ENCODE measurements around the gene ZIC4. TPM values are rescaled to one million over a fixed set of nuclear protein-coding genes. Genes with fewer than 3 reads are reported as not detected.

The ZIC4 gene
- total RNA-seq (not detected), total RNA-seq (0 to 0.09 (median 0) reads per million in 29 experiments)
- not detected for total RNA-seq (2013)

DNA sequence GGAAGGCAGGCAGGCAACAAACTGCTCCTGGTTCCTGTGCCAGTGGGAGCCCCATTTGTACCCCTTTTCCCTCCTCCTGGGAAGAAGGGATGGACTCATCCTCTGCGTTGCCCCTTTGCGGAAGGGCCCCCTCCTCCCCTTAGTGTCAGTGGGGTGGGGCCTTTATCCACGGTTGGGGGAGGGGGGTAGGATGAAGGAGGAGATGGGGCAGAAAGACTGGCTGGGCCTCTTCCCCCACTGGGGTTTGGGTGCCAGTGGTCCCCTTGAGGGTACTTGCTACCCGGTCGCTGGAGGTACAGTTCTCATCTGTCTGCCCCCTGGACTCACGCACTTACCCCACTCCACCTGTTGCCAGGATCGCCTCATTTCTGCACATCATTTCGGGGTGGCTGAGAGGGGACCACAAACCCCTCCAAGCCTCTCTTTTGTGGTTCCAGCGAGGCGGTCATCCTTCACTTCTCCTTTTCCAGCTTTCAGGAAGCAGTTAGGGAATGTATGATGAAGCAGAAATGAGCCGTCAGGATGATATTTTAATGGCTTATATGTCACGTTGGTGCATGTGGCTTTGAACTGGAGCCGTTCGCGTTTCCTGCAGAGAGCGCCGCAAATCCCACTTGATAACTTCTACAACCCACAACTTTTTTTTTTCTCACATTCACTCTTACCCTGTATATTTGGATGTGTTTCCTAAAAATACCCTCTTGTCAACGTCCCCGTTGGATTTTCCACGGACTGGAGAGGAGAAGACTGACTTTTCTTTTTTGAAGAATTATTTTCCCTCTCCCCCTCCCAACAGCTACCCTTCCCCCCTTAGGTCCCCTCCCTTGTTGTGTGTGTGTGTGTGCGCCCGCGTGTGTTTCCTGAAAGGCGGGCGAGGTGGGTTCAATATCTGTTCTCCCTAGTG, at the start of gene ZIC4:
Gene ZIC4 (minus strand): TSS at position 516 of the 904 bp plus-strand sequence. CDS start 3,746 bp downstream, outside the sequence.
- peaks cover 0 to 20% of the 10 kb centered on the region in 2 experiments for H3K4me1 ChIP-seq (ENCODE audit: control insufficient read depth in 1 of 2, extremely low read depth in 1 of 2, insufficient read depth in 2 of 2, low read length in 2 of 2)
- no peak within 1 kb of the TSS for H3K27ac Mint-ChIP-seq
- H3K27ac ChIP-seq (ENCODE audit: low read length), result no peak within 1 kb of the TSS
- H3K36me3 ChIP-seq (ENCODE audit: control insufficient read depth in 2 of 2, extremely low read depth in 1 of 2, insufficient read depth in 1 of 2, low read length in 1 of 2), result no peaks in the 10 kb centered on the region
- H3K27me3 Mint-ChIP-seq, result peaks cover 58 to 79% of the 10 kb centered on the region in 2 donors
- H3K27me3 ChIP-seq (replicated peaks in 1 of 2; ENCODE audit: control insufficient read depth in 2 of 2, extremely low read depth in 1 of 2, insufficient read depth in 2 of 2, low read length in 1 of 2), result peaks cover 25 to 76% of the 10 kb centered on the region in 2 experiments
- CTCF ChIA-PET, result no interaction called here
- DNase-seq, result no peak
- no peak for ATAC-seq (replicated peaks in 1 of 4)
- no peak within 1 kb of the TSS for H3K4me3 Mint-ChIP-seq
- H3K9me3 ChIP-seq, result no peaks in the 10 kb centered on the region
- peaks cover 18 to 24% (median 23%) of the 10 kb centered on the region in 3 donors for H3K4me1 Mint-ChIP-seq
- POLR2A ChIA-PET, result no interaction called here
- H3K4me3 ChIP-seq (ENCODE audit: control insufficient read depth in 1 of 2, extremely low read depth in 1 of 2, low read length in 1 of 2), result no peak within 1 kb of the TSS
- no peaks in the 10 kb centered on the region for H3K36me3 Mint-ChIP-seq
- WGBS (ENCODE audit: insufficient coverage), result no CpG with 5 or more reads among the region's 25 CpGs
- H3K9me3 Mint-ChIP-seq, result peaks cover 0 to 14% (median 9%) of the 10 kb centered on the region in 3 donors

DNA sequence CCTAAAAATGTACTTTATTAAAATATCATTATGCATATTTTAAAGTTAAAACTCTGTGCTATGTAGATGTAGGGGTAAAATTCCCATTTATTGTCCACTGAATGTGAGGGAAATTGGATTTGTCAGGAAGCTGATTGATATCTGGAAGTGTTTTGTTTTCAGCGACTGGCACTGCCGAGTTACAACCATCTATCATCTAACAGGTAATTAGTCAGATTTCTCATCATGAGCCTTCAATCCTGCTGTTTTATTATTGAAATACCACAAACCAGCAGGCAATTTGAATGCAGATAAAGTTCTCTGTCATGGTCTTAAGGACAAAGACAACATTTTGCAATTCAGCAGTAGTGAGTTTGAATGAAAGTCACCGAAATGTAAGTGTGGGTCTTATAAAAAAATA, 43.3 kb upstream of the ZIC4 start:
- Mint-ChIP-seq H3K4me3 (no peak overlapping the region), H3K4me1 (no peaks in the 10 kb centered on the region), H3K27me3 (no peaks in the 10 kb centered on the region), H3K9me3 (peaks cover 0 to 9% (median 0%) of the 10 kb centered on the region in 3 donors), H3K36me3 (no peaks in the 10 kb centered on the region), H3K27ac (no peak overlapping the region)
- H3K27me3 ChIP-seq (replicated peaks in 1 of 2; ENCODE audit: control insufficient read depth in 2 of 2, extremely low read depth in 1 of 2, insufficient read depth in 2 of 2, low read length in 1 of 2), result no peaks in the 10 kb centered on the region
- H3K36me3 ChIP-seq (ENCODE audit: control insufficient read depth in 2 of 2, extremely low read depth in 1 of 2, insufficient read depth in 1 of 2, low read length in 1 of 2), result no peaks in the 10 kb centered on the region
- H3K4me3 ChIP-seq (ENCODE audit: control insufficient read depth in 1 of 2, extremely low read depth in 1 of 2, low read length in 1 of 2), result no peak overlapping the region
- CTCF ChIA-PET, result no interaction called here
- H3K9me3 ChIP-seq, result no peaks in the 10 kb centered on the region
- no CpG with 5 or more reads among the region's 3 CpGs for WGBS (ENCODE audit: insufficient coverage)
- POLR2A ChIA-PET, result no interaction called here
- no peak for ATAC-seq (replicated peaks in 1 of 4)
- DNase-seq, result no peak
- no peaks in the 10 kb centered on the region for H3K4me1 ChIP-seq (ENCODE audit: control insufficient read depth in 1 of 2, extremely low read depth in 1 of 2, insufficient read depth in 2 of 2, low read length in 2 of 2)
- H3K27ac ChIP-seq (ENCODE audit: low read length), result no peak overlapping the region

DNA sequence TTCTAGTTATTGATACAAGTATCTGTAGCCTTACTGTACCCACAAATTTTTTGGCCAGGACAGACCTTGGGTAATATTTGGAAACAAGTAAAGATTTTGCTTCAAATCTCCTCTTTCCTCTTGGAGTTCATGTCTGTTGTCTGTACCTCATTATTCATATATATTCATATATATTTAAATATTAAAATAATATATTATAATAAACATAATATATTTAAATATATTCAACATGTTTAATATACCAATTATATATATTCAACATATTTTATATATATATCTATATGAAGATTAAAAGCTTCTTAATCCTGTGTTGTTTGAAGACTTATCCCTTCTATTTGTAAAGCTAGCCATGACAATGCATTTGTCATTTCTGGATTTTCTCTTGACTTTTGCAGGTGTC, 40.9 kb upstream of the ZIC4 start:
- Mint-ChIP-seq H3K4me1 (no peaks in the 10 kb centered on the region), H3K27ac (no peak overlapping the region), H3K36me3 (no peaks in the 10 kb centered on the region), H3K27me3 (no peaks in the 10 kb centered on the region), H3K4me3 (no peak overlapping the region), H3K9me3 (no peaks in the 10 kb centered on the region)
- H3K36me3 ChIP-seq (ENCODE audit: control insufficient read depth in 2 of 2, extremely low read depth in 1 of 2, insufficient read depth in 1 of 2, low read length in 1 of 2), result no peaks in the 10 kb centered on the region
- no peak overlapping the region for H3K27ac ChIP-seq (ENCODE audit: low read length)
- ATAC-seq (replicated peaks in 1 of 4) (no peak), DNase-seq (no peak)
- no peak overlapping the region for H3K4me3 ChIP-seq (ENCODE audit: control insufficient read depth in 1 of 2, extremely low read depth in 1 of 2, low read length in 1 of 2)
- no peaks in the 10 kb centered on the region for H3K4me1 ChIP-seq (ENCODE audit: control insufficient read depth in 1 of 2, extremely low read depth in 1 of 2, insufficient read depth in 2 of 2, low read length in 2 of 2)
- no peaks in the 10 kb centered on the region for H3K9me3 ChIP-seq
- CTCF ChIA-PET, result no interaction called here
- H3K27me3 ChIP-seq (replicated peaks in 1 of 2; ENCODE audit: control insufficient read depth in 2 of 2, extremely low read depth in 1 of 2, insufficient read depth in 2 of 2, low read length in 1 of 2), result no peaks in the 10 kb centered on the region
- POLR2A ChIA-PET, result interaction anchor here in 1 of 2 donors (0.6 kb wide), 1 partner anchor 1764 kb away, joined by 3 read pairs; no protein-coding TSS in a partner anchor

DNA sequence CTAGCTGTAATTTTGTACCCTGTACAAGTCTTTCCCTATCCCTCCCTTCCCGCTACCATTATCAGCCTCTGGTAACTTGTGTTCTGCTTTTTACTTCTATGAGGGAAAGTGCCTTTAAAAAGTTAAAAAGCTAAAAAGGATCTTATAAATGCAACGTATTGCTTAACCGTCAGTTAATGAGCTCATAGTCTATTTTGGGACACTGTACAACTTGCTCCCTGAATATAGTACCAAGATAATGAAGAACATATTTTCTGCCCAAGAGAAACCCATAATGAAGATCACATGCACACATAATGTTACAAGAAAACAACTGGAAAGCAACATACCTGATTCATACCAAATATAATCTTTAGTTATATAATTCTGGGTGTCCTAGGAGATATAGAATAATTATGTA, 25.4 kb upstream of the ZIC4 start:
- ChIA-PET CTCF (no interaction called here), POLR2A (no interaction called here)
- H3K4me1 ChIP-seq (ENCODE audit: control insufficient read depth in 1 of 2, extremely low read depth in 1 of 2, insufficient read depth in 2 of 2, low read length in 2 of 2), result no peaks in the 10 kb centered on the region
- WGBS (ENCODE audit: insufficient coverage), result no CpG with 5 or more reads among the region's 3 CpGs
- H3K27ac ChIP-seq (ENCODE audit: low read length), result no peak overlapping the region
- Mint-ChIP-seq H3K36me3 (no peaks in the 10 kb centered on the region), H3K9me3 (peaks cover 0 to 4% (median 3%) of the 10 kb centered on the region in 3 donors), H3K4me1 (no peaks in the 10 kb centered on the region), H3K27me3 (peaks cover 0 to 3% of the 10 kb centered on the region in 2 donors), H3K4me3 (no peak overlapping the region), H3K27ac (no peak overlapping the region)
- ATAC-seq (replicated peaks in 1 of 4) (no peak), DNase-seq (no peak)
- H3K4me3 ChIP-seq (ENCODE audit: control insufficient read depth in 1 of 2, extremely low read depth in 1 of 2, low read length in 1 of 2), result no peak overlapping the region
- H3K36me3 ChIP-seq (ENCODE audit: control insufficient read depth in 2 of 2, extremely low read depth in 1 of 2, insufficient read depth in 1 of 2, low read length in 1 of 2), result no peaks in the 10 kb centered on the region
- no peaks in the 10 kb centered on the region for H3K9me3 ChIP-seq
- H3K27me3 ChIP-seq (replicated peaks in 1 of 2; ENCODE audit: control insufficient read depth in 2 of 2, extremely low read depth in 1 of 2, insufficient read depth in 2 of 2, low read length in 1 of 2), result peaks cover 0 to 6% of the 10 kb centered on the region in 2 experiments

DNA sequence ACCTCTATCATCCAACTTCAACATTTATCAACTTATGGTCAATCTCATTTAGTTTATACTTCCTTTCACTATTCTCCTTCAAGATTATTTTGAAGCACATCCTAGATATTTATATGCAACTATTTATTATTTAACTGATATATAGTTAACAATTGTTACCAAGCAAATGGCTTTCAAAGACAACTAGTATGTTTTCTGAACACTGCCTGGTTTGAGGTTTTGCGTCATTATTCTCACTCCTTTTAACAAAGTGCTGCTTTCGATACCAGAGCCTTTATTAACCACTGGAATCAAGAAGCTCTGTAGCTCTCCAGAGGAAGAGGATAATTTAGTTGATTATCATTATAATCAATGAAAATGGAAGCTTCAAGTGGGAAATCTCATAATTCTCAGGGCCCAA, 22.4 kb upstream of the ZIC4 start:
- WGBS (ENCODE audit: insufficient coverage), result no CpG with 5 or more reads among the region's 2 CpGs
- H3K27ac ChIP-seq (ENCODE audit: low read length), result no peak overlapping the region
- no peaks in the 10 kb centered on the region for H3K4me1 ChIP-seq (ENCODE audit: control insufficient read depth in 1 of 2, extremely low read depth in 1 of 2, insufficient read depth in 2 of 2, low read length in 2 of 2)
- ChIA-PET POLR2A (no interaction called here), CTCF (no interaction called here)
- H3K4me3 ChIP-seq (ENCODE audit: control insufficient read depth in 1 of 2, extremely low read depth in 1 of 2, low read length in 1 of 2), result no peak overlapping the region
- H3K36me3 ChIP-seq (ENCODE audit: control insufficient read depth in 2 of 2, extremely low read depth in 1 of 2, insufficient read depth in 1 of 2, low read length in 1 of 2), result no peaks in the 10 kb centered on the region
- Mint-ChIP-seq H3K27me3 (peaks cover 10% of the 10 kb centered on the region in 2 donors), H3K9me3 (peaks cover 0 to 4% (median 0%) of the 10 kb centered on the region in 3 donors), H3K4me1 (no peaks in the 10 kb centered on the region), H3K27ac (no peak overlapping the region), H3K36me3 (no peaks in the 10 kb centered on the region), H3K4me3 (no peak overlapping the region)
- H3K27me3 ChIP-seq (replicated peaks in 1 of 2; ENCODE audit: control insufficient read depth in 2 of 2, extremely low read depth in 1 of 2, insufficient read depth in 2 of 2, low read length in 1 of 2), result peaks cover 10 to 21% of the 10 kb centered on the region in 2 experiments
- no peaks in the 10 kb centered on the region for H3K9me3 ChIP-seq
- DNase-seq, result no peak
- ATAC-seq (replicated peaks in 1 of 4), result no peak

DNA sequence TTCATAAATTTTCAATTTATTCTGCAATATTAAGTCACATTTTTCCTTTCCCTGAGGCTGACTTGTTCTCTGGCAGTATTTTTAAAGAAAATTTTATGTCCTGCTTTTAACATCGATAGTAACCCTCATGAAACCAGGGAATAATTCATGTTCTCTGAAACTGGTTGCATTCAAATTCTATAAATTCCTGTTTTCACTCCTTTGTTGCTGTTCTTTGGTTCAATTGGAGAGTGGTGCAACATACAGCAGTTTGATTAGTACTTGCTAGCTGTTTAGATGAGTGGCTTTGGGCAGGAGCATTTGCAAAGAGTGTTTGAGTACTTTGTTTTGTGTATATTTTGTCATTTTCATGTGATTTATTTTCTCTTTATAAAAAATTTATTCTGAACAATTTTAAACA, 22.0 kb upstream of the ZIC4 start:
- WGBS (ENCODE audit: insufficient coverage), result no CpG with 5 or more reads among the region's 1 CpG

More for the DNA sequence above, 22.0 kb upstream of the ZIC4 start:
- Mint-ChIP-seq H3K4me1 (no peaks in the 10 kb centered on the region), H3K27ac (no peak overlapping the region), H3K9me3 (peaks cover 0 to 4% (median 0%) of the 10 kb centered on the region in 3 donors), H3K36me3 (no peaks in the 10 kb centered on the region), H3K27me3 (peaks cover 14 to 15% of the 10 kb centered on the region in 2 donors), H3K4me3 (no peak overlapping the region)
- DNase-seq (no peak), ATAC-seq (replicated peaks in 1 of 4) (no peak)
- Histone ChIP-seq H3K27me3 (replicated peaks in 1 of 2; ENCODE audit: control insufficient read depth in 2 of 2, extremely low read depth in 1 of 2, insufficient read depth in 2 of 2, low read length in 1 of 2) (peaks cover 14 to 19% of the 10 kb centered on the region in 2 experiments), H3K27ac (ENCODE audit: low read length) (no peak overlapping the region), H3K36me3 (ENCODE audit: control insufficient read depth in 2 of 2, extremely low read depth in 1 of 2, insufficient read depth in 1 of 2, low read length in 1 of 2) (no peaks in the 10 kb centered on the region), H3K4me1 (ENCODE audit: control insufficient read depth in 1 of 2, extremely low read depth in 1 of 2, insufficient read depth in 2 of 2, low read length in 2 of 2) (no peaks in the 10 kb centered on the region), H3K4me3 (ENCODE audit: control insufficient read depth in 1 of 2, extremely low read depth in 1 of 2, low read length in 1 of 2) (no peak overlapping the region), H3K9me3 (no peaks in the 10 kb centered on the region)
- CTCF ChIA-PET, result no interaction called here
- POLR2A ChIA-PET, result no interaction called here

Measured in T-cell (primary cell).